GM21723 (cell line): ENCODE results near the gene ARHGAP6.
"Not testable (repeated sequence)": the region's sequence is repeated elsewhere in the genome, so short reads cannot be mapped to it uniquely, and the experiment has no call there.

Experiments
- ATAC-seq: cut with Tn5 transposase; IDR thresholded peaks from one replicate; pipeline ENCODE4 v1.9.1; 2021; ENCODE audit warnings: mild to moderate bottlenecking, moderate library complexity; ENCODE audit not compliant: unreplicated experiment

The ARHGAP6 gene

DNA sequence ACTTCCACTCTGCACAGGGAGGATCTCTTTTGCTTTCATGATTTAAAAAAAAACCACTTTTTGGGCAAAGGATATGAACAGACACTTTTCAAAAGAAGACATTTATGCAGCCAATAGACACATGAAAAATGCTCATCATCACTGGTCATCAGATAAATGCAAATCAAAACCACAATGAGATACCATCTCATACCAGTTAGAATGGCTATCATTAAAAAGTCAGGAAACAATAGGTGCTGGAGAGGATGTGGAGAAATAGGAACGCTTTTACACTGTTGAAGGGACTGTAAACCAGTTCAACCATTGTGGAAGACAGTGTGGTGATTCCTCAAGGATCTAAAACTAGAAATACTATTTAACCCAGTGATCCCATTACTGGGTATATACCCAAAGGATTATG is 87.4 kb downstream of the ARHGAP6 start:
- not testable (repeated sequence) for ATAC-seq

DNA sequence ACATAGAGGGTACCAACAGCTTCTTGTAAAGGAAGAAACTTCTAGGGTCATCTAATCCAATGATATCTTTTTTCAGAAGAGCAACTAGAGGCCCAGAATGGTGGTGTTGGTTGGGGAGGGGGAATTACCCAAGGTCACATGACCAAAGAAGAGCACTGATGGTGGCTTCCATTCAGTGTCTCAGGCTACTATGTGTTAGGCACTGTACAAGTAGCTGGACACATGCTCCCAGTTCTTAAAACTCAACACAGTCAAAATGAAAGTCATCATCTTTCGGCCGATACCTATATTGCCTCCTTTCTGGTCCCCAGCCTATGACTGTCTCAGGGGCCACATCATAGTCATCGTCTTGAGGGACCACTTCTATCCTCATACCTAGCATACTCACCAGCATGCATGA is 88.1 kb downstream of the ARHGAP6 start:
- ATAC-seq = no peak

DNA sequence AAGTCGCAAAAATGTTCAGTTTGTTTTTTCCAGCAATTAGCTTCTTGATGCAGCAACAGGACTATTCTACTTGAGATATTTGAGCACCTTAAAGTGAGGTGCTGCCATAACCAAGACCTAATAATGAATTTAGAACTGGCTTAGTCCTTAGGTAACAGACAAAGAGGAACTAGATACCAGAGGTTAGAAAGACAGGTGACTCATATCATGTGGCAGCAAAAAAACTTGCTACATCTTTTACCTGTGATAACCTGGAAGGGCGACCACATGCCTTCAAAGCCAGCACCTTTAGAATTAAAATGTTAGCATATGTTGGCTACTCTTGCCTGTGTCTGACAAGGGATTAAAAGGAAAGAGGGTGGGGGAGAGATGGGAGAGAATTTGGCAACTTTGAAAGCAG is 90.4 kb downstream of the ARHGAP6 start:
- ATAC-seq = no peak

DNA sequence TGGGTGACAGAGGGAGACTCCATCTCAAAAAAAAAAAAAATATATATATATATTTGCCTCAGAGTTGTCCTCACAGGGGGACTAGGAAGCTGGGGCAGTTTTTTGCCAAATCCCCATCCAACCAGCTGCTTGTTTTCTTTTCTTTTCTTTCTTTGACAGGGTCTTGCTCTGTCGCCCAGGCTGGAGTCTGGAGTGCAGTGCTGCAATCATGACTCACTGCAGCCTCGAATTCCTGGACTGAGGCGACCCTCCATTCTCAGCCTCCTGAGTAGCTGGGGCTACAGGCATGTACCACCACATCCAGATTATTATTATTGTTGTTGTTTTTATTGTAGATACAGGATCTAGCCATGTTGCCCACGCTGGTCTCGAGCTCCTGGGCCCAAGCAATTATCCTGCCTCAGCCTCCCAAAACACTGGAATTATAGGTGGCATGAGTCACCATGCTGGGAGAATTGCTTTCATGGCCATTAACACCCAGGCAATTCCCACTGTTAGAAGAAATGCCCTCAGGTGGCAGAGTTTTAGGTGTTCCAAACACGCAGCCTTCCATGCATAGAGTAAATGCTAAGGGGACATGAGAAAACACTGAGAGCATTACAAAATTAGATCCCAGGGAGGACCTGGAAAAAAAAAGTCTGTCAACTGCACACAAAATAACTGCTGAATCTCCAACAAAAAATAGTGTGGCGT is 98.0 kb downstream of the ARHGAP6 start:
- no peak for ATAC-seq

DNA sequence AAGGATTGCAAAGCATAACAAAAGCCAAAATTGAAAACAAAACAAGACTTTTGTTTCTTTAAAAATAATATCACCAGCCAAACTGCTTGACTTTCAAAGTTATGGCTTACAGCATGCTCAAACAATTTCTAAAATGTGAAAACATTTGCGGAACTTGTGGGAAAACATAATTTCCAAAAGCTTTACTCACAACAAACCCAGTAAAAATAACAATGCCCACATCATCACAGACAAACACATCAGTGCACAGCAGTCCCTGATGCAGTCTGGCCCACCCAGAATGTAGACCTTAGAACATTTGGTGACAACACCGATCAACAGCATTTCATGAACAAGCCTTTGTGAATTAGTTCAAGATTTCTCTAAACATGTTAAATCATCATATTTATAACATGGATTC is 98.9 kb downstream of the ARHGAP6 start:
- no peak for ATAC-seq

DNA sequence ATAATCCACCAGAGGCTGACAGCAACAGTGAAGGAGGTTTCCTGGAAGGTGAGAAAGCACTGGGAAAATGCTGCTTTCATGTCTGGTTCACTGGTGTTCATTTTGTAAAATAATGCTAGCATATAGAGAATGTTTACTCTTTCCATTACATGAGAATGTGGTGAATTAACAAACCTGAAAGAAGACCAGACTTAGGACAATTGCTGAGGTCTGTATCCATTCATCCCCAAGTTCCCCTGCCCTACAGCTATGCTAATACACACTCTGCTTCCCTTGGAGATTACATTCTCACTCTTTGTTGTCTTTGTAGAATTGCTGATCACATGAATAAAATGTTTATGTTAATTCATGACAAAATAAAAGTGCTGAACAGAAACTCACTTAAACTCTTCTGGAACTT is 99.5 kb downstream of the ARHGAP6 start:
- no peak for ATAC-seq

DNA sequence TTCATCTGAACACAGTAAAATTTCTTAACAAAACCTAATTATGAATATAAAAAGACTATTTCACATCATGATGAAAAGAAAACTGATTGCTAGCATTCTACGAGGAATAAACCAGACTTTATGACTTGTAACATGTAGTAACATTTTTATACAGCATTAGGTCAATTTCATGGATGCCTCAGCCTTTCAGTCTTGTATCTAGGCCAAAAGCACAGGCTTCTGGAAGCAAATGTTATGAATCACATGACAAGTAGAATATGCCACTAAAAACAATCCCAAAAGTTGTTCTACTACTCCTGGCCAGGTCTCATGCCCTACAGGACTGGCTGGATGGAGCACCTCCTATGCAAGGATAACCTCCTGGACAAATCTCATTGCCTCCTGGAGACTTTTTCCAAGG is 101.2 kb downstream of the ARHGAP6 start:
- ATAC-seq = no peak

DNA sequence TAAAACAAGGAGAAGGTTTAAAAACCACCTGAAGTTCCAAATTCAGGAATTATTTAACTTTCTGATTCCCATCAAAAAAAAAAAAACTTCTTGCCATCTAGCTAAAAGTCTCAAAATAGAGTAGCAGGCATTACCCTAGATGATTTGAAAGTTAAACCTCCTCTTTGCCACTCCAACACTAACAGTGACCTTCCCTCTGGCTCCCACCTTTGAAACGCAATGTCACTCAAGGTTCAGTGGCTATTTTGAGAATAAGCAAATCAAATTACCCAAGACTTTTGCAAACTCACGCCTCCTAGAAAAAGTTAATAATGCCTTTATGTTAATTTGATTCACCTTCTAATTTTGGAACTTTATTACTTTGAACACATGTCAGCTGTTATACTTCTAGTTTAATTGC is 103.2 kb downstream of the ARHGAP6 start:
- ATAC-seq = no peak

DNA sequence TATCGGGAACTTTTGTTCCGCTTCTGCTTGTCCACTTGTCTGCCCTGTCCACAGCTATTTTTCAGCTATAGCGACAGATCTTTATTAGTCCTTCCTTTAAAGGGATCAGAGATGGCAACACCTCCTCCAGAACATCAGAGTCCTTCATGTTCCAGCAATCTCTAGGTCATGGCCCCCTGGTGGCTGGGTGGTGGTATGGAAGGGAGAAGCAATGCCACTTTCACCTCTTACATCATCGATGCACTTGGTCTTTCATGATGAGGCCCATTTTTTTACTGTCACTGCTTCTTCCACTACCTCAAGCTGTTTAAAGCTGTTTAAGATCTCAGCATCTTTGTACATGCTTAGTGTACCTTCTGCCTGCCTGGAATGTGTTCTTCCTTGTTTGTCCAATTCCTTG is 106.7 kb downstream of the ARHGAP6 start:
- peak; percentile 74 for ATAC-seq

DNA sequence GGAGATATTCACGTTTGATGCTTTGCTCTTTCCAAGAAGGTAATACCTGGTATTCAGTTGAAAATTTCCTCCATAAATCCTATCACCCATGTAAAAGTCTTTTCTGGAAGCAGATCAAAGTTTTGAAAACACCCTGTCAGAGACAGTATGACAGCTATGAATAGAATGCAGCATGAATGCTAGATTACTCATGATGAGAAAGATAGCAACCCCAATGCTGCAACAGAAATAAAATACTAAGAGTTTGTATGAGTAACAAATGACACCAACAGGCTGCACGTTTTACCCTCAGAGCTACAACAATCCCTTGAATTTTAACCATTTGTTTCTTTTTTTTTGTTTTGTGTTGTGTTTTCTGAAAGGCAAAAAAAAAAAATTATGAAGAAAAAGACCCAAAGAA is 108.6 kb downstream of the ARHGAP6 start:
- no peak for ATAC-seq

DNA sequence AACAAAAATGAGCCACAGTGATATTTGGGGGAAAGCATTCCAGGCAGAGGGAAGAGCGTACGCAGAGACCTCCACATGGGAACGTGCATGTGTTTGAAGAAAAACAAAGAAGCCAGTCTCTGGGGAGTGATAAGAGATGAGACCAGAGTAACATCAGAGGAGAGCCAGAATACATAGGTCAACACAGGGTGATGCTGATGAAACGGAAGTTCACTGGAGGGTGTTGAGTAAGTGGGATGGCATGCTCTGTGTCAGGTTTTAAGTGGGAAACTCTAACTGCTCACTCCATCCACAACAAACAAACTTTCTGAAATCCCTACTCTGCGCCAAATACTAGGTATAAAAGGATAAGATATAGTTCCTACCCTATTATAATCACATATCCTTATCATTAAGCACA is 110.0 kb downstream of the ARHGAP6 start:
- ATAC-seq = no peak

DNA sequence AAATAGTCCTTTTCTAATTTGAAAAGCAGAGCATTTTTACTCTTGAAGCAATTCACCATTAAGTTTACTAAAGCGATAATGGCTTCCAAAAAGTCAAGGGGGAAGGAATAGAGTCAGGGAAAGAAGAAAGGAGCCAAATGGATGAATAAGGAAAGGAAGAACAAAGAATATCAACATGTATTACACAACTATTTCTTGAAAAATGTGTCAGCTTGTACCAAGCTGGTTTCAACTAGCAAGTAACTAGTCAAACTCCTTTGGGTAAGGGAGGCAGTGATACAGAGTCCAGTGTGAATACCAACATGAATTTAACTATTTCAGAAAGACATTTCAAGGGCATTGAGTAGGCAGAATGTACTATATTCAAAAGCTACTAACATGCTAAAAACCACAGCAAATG is 112.1 kb downstream of the ARHGAP6 start:
- ATAC-seq = no peak

DNA sequence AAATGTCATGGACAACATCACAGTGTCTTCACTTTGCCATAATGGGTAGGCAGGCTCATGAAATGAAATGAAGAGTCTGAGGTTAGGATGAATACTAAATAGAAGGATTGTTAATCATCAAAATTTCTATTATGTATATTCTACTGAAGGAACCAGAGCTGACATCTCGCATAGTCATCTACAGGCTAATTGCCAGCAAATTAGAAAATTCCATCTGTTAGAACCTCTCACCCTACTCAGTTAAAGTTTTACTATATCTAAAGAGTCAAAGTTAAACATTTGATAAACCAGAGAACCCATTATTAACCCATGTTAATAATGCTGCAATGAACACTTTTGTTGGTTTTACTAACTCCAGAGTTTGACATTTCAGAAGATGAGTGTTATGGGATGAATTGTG is 114.6 kb downstream of the ARHGAP6 start:
- no peak for ATAC-seq

DNA sequence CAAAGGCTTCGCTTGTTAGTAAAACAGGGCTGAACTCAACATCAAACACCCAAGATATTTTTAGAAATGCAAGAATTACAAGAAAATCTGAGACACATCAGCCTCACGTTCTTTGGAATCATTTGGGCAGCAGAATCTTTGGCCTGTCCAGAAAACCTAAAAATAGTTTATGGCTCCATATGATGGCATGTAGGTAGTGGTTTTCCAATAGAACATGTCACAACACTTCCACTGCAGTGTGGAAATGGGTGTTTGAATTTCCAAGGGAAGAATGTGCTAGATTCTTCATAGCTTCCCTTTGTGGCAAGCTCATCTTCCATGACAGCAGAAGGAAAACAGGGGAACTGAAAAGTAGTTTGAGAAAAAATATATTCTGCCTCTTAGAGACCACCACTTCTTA is 118.8 kb downstream of the ARHGAP6 start:
- no peak for ATAC-seq

DNA sequence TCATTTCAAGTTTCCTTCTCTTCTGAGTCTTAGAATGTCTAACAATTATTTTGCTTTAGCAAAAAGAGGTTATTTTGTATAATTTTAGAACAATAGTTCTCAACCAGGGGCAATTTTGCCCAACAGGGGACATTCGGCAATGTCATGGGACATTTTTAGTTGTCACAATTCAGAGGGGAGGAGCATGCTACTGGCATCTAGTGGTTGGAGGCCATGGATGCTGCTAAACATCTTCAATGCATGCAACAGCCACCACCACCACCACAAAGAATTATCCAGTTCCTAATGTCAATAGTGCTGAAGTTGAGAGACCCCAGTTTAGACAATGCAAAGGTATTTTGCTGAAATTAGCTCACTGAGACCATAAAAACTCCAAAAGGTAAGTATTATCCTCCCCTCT is 122.5 kb downstream of the ARHGAP6 start:
- no peak for ATAC-seq

DNA sequence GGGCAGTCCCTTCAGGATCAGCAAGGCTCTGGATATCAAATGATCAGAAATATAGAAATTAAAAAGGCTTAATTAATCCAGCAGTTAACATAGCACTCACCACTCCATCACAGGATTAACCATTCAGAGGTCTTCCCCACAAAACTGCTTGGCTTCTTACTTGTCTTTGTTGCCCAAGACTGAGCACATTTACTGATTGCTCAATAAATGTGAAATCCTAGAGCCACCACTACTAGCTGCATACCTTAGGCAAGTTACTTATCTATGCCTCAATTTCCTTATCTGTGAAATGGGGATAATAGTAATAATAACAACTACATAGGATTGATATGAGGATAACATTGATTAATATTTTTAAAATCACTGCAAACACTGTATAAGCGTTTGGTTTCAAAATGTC is 124.2 kb downstream of the ARHGAP6 start:
- ATAC-seq = no peak

DNA sequence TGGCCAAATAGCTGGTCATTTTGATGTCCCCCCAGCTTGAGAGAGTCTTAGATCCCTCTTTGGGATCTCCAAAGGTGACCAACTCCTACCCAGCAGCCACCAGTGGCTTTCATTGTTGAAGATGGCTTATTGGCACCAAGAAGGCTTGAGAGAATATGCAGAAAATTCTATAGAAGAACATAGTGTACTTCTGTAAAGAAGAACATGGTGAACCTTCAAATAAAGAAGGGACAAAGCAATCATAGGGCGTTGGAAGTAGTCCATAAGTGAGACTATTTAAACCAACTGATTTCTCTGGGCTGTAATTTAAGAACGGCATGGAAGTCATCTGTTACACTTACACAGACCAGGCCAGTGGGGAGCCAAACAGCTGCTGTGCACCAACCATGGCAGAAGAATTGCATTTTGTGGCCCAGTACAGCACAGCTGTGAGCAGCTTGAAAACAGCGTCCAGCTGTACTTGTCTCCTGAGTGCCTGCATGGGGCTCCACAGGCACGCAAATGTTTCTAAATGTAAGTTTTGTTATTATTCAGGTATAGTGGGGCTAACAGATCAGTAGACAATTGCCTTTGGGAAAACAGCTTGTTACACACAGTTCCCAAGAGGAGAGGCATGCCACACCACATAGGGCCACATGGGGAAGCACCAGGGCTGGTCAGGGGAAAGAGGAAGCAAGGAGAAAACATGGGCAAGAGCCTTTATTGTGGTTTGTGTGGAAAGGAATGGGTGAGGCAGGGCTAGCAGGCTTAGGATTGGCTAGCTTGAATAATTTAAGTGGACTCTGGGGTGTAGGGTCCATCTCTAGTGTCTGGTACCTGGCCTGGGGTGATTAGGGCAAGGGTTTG is 125.0 kb downstream of the ARHGAP6 start:
- peak; percentile 87 for ATAC-seq

DNA sequence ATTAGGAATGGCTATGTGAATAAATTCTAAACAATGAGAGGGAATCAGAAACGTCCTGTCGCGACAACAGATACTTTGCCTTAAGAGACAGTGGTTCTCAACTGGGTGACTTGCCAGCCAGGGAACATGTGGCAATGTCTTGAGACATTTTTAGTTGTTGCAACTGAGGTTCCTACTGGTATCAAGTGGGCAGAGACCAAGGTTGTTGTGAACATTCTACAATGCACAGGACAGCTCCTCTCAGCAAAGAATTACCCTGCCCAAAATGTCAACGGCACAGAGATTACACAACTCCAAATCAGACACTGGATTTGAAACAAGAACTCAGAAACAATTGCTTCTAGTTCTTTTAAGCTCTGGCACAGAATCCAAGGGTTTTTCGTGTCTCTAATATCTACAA is 128.6 kb downstream of the ARHGAP6 start:
- no peak for ATAC-seq

DNA sequence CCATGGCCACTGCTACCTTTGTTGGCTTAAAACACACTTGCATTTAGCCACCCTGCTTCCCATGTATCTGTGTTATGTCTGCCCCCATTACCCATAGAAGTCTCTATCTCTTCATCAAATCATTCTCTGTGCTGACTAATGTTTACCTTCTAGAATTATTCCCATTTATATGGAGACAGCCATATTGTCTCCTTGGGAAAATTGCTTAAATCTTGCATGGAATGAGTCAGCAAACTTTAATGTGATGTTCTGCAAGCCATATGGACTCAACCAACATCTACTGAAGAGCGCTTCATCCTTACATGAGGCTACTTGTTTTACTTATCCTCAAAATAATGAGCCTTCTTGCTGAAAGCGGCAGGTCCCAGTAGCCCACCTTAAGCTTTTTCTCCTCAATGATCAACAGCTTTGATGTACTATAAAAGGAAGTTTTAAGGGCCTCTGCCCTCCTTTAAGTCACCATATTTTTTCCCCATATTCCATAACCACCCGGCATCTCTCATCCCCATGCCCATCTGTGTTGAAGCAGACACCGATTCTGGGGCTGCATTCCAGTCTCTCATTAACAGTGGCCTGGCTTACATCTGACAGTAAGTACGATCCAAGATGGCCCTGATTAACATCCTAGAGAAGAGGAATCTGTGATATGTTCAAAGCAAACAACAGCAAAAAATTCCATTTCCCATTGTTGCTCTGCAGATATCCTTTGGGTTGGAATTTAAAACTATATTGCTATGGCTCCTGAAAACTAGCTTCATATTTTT is 130.4 kb downstream of the ARHGAP6 start:
- no peak for ATAC-seq

DNA sequence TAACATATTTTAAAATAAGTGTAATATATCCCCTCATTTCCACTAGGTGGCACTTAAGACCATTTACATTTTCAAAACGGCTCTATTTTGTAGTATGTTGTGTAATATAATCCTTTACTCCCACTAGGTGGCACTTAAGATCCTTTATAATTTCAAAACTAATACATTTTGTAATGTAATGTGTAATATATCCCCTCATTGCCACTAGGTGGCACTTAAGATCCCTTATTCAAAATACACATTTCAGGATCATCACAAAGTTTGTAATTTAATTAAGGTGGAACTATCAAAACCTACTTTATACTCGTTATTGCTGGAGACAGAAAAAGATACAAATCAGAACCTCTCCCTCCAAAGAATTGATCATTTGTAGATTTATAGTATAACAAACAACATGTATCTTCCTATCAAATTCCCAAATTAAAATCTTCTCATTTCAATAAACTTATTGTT is 132.5 kb downstream of the ARHGAP6 start:
- ATAC-seq = peak; percentile 95

DNA sequence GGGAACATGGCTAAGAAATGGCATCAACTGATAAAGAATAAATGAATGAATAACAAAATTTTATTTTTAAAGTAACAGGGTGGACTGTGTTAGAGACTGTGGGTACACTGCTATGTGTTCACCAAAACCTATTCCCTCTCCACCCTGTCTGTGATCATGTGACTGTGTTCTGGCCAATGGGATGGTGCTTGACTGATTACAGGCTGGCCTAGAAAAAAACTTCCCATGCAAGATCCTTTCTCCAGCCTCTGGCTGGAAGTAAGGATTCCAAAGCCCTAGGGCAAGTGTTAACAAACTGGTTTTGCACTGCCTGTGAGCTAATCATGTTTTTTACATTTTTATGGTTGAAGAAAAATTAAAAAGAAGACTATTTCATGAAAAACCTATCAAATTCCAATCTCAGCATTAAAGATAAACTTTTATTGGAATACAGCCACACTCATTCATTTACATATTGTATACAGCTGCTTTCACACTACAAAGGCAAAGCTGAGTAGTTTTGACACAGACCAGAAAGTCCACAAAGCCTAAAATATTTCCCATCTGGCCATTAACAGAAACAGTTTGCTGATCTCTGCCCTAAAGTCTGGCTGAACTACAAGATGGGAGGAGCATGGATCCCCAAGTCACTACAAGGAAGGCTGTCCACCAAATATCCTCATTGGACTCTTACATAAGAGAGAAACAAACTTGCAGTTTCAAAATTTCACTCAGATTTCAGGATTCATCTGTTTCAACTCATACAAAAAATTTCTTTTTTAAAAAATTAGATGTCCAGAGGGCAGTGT is 133.2 kb downstream of the ARHGAP6 start:
- no peak for ATAC-seq
